Lower lobe of right lung (tissue), 2 donors: ENCODE results near the gene PPM1H. TPM values are rescaled to one million over a fixed set of nuclear protein-coding genes. Genes with fewer than 3 reads are reported as not detected.

Experiments
- ATAC-seq, 2 donors: fragments of 200-7000 bp; cut with Tn5 transposase; one replicate each; pipeline ENCODE4 v1.9.1; 2020 to 2022; ENCODE audit warnings: mild to moderate bottlenecking in 2 of 2, moderate library complexity in 2 of 2
- DNase-seq: peaks from one replicate; pipeline ENCODE4 v3.0.0-alpha.2; 2020
- H3K27ac ChIP-seq: fragments of 200-600 bp; one replicate; pipeline ENCODE4 v1.8.0; 2022
- H3K27me3 ChIP-seq: fragments of 200-600 bp; one replicate; pipeline ENCODE4 v1.8.0; 2022; ENCODE audit warnings: low read depth
- H3K36me3 ChIP-seq: fragments of 200-600 bp; one replicate; pipeline ENCODE4 v1.8.0; 2022; ENCODE audit warnings: mild to moderate bottlenecking
- H3K4me1 ChIP-seq: fragments of 200-600 bp; one replicate; pipeline ENCODE4 v1.8.0; 2022
- H3K4me3 ChIP-seq: fragments of 200-600 bp; one replicate; pipeline ENCODE4 v1.8.0; 2022; ENCODE audit warnings: mild to moderate bottlenecking
- H3K9me3 ChIP-seq: fragments of 200-600 bp; one replicate; pipeline ENCODE4 v1.8.0; 2022
- intact Hi-C: fragments of 100-400 bp; cut with DNase I; formaldehyde crosslinking; loops from one replicate; pipeline ENCODE4 v1.11.0; 2022
- total RNA-seq: library from RNA; stranded (reverse); fragmentation: NEBNext Ultra II Directional; extraction: Animal tissue kit (Norgen Biotek cat#: 25700); gene quantifications from one replicate; pipeline ENCODE4 v1.2.1, GENCODE V29; 2021
- TF ChIP-seq, protein P1 (sequence below): fragments of 200-600 bp; IDR thresholded peaks from one replicate; pipeline ENCODE4 v1.8.0; 2022; ENCODE audit warnings: antibody characterized with exemption, mild to moderate bottlenecking
- donor health status: DM: no; HTN: yes; CAD: no; lungs with severe emphysema.

PPM1H gene
- total RNA-seq, 1 donor from 2014 or later: 6.8 TPM

DNA sequence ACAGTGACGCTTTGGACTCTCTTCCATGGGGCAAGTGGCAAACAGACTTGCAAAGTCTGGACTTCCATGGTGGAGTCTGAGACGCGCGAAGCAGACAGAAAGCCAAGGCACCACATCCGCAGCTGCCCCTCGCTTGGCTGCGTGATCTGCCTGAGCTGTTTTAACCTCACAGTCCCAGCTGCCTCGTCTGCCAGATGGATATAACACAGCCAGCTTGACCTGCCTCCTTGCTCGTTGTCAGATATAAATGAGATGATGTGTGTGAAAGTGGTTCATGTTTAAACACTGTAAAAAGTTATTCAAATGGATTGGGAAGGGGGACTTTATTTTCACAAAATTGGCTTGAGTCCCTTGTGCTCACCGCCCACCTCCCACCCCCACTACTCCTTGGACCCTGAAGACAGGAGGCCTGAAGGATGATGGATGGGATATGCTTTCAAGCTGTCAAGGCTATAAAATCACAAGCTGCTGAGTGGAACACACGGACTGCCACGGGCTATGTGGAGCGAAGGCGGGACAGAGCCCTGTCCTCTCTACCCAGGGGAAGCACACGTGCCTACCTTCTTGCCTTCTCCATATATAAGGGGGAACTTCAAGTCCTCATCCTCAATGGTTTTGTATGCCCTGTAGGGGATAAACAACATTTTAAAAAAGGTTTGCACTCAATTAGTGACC, 241.4 kb downstream of the PPM1H start:
- Histone ChIP-seq H3K27ac (no peak overlapping the region), H3K4me1 (no peaks in the 10 kb centered on the region), H3K4me3 (no peak overlapping the region), H3K27me3 (no peaks in the 10 kb centered on the region), H3K36me3 (no peaks in the 10 kb centered on the region), H3K9me3 (no peaks in the 10 kb centered on the region)
- intact Hi-C loops: no loop called here
- DNase-seq (no peak), ATAC-seq (peak in 1 of 2 donors; percentile 12)
- TF ChIP-seq, protein P1, sequence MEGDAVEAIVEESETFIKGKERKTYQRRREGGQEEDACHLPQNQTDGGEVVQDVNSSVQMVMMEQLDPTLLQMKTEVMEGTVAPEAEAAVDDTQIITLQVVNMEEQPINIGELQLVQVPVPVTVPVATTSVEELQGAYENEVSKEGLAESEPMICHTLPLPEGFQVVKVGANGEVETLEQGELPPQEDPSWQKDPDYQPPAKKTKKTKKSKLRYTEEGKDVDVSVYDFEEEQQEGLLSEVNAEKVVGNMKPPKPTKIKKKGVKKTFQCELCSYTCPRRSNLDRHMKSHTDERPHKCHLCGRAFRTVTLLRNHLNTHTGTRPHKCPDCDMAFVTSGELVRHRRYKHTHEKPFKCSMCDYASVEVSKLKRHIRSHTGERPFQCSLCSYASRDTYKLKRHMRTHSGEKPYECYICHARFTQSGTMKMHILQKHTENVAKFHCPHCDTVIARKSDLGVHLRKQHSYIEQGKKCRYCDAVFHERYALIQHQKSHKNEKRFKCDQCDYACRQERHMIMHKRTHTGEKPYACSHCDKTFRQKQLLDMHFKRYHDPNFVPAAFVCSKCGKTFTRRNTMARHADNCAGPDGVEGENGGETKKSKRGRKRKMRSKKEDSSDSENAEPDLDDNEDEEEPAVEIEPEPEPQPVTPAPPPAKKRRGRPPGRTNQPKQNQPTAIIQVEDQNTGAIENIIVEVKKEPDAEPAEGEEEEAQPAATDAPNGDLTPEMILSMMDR: no peak

DNA sequence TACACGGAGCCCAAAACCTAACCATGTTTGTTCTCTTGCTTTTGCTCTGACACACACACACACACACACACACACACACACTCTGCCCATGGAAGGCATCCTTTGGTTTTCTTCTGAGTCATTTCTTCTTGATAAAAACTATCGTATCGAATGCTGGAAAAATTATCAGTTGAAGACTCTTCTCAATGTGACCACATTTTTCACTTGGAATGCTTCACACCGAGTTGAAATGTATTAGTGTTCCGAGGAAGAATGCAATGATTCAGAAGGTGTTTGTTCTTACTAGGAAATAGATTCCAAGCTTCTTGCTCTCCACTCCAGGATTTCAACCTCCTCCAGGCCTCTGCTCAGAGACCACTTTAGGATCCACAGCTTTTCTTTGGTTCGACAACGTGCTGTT, 242.1 kb downstream of the PPM1H start:
- H3K4me3 ChIP-seq: no peak overlapping the region
- H3K36me3 ChIP-seq: no peaks in the 10 kb centered on the region
- TF ChIP-seq, protein P1: no peak
- no peak for ATAC-seq
- no peaks in the 10 kb centered on the region for H3K27me3 ChIP-seq
- intact Hi-C loops: no loop called here
- no peak overlapping the region for H3K27ac ChIP-seq
- DNase-seq: no peak
- H3K9me3 ChIP-seq: no peaks in the 10 kb centered on the region
- H3K4me1 ChIP-seq: no peaks in the 10 kb centered on the region

DNA sequence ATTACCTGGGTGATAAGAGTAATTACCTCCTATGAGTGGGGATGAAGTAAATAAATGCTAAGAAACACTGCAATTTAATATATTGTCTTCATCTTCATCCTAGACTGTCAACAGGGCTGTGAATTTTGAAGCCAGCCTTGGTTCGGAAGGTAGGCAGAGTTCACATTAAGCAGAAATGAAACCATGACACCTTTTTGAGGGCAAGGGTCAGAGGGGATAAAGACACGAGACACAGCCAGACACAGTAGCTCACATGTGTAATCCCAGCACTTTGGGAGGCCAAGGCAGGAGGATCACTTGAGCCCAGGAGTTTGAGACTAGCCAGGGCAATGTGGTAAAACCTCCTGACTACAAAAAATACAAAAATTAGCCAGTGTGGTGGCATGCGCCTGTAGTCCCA, 243.6 kb downstream of the PPM1H start:
- DNase-seq: no peak
- TF ChIP-seq, protein P1: no peak

DNA sequence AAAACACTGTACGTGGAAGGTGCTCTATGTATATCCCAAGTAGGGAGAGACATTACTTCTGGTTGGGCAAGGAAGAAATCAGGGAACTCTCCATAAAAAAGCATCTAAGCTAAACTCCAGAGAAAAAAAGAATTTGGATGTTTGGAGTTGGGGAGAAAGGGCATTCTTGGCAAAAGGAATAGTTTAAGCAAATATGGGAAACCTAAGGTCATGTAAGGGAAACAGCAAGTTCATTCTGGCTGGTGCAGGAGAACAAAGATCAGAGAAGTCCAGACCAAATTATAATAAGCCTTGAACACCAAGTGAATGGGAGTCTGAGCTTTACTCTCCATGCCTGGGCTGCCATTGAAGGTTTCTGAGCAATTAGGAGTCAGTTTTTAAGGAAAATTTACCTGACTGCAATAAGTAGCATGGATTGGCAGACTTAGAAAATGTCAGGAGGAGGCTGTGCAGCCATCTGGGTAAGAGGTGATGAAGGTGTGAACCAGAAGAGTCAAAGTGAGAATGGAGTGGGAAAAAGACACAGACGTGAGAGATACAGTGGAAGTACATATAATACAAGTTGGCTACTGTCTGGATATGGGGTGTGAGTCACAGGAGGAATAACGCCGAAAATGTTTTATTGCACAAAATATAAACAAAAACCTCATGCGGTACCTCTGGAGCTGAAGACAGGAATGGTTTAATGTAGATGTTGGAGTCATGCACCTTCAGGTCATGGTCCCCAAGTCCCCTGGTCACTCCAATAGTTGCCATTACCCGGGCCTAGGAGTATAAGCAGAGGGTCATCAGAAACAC, 245.7 kb downstream of the PPM1H start:
- H3K4me1 ChIP-seq: no peaks in the 10 kb centered on the region
- H3K27me3 ChIP-seq: no peaks in the 10 kb centered on the region
- no peak overlapping the region for H3K4me3 ChIP-seq
- H3K27ac ChIP-seq: no peak overlapping the region
- intact Hi-C loops: no loop called here
- H3K9me3 ChIP-seq: no peaks in the 10 kb centered on the region
- ATAC-seq: no peak
- H3K36me3 ChIP-seq: no peaks in the 10 kb centered on the region
- TF ChIP-seq, protein P1: no peak
- DNase-seq: no peak

More for the DNA sequence above, 243.6 kb downstream of the PPM1H start:
- Histone ChIP-seq H3K27ac (no peak overlapping the region), H3K9me3 (no peaks in the 10 kb centered on the region), H3K36me3 (no peaks in the 10 kb centered on the region), H3K4me1 (no peaks in the 10 kb centered on the region), H3K4me3 (no peak overlapping the region), H3K27me3 (no peaks in the 10 kb centered on the region)
- intact Hi-C loops: no loop called here
- no peak for ATAC-seq

DNA sequence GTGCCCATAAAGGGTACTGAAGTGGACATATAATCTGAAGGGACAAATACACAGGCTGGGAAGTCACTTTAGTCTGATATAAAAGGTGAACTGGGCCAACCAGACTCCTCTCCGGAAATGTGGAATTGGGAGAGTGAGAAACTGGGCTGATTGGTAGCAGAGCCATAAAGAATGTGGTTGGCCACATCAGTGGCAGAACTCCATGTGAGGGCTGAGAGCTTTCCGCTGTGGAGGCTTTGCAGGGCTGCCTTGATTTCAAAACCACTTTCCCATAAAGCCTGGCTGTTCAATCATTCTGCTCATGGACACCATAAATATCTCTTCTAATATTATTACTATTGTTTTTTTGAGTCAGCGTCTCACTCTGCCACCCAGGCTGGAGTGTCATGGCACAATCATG, 248.0 kb downstream of the PPM1H start:
- no peaks in the 10 kb centered on the region for H3K9me3 ChIP-seq

More for the DNA sequence above, 248.0 kb downstream of the PPM1H start:
- TF ChIP-seq, protein P1: no peak
- H3K36me3 ChIP-seq: no peaks in the 10 kb centered on the region
- H3K4me3 ChIP-seq: no peak overlapping the region
- H3K27me3 ChIP-seq: no peaks in the 10 kb centered on the region
- H3K27ac ChIP-seq: no peak overlapping the region
- intact Hi-C loops: no loop called here
- DNase-seq (no peak), ATAC-seq (no peak)
- no peaks in the 10 kb centered on the region for H3K4me1 ChIP-seq
